ENCODE data around the gene GRAPL.
"Not testable (repeated sequence)": the region's sequence is repeated elsewhere in the genome, so short reads cannot be mapped to it uniquely, and the experiment has no call there.

Gene GRAPL

DNA sequence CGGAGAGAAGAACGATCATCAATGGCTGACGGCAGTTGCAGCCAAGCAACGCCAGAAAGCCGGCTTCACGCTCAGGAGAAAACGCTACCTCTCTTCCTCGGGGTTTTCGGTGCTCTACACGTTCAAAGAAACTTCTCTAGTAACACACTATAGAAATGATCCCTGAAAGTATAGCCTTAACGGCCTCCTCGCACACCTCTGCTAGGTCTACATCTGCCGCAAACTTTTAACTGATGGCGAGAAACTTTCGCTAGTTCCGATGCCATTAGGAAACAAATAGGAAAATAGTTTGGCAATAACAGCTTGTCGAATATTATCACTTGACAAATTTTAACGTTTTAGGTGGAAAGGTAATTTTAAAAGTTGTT, 14.9 kb upstream of the GRAPL start:
- not testable (repeated sequence) for H3K27ac ChIP-seq (ENCODE audit: low read length); H3K27me3 ChIP-seq (ENCODE audit: low read depth, low read length); H3K4me3 ChIP-seq (ENCODE audit: low read depth in 1 of 2, low read length in 2 of 2); H3K9me3 ChIP-seq (ENCODE audit: control insufficient read depth in 1 of 2, low read length in 2 of 2); H3K36me3 ChIP-seq (ENCODE audit: control insufficient read depth in 1 of 2, insufficient read depth in 2 of 2, low read length in 2 of 2); H3K4me1 ChIP-seq (ENCODE audit: control insufficient read depth in 1 of 2, insufficient read depth in 2 of 2, low read length in 2 of 2)

GRCh38 chr17:19118695-19119094, 8.7 kb upstream of the GRAPL start:
- not testable (repeated sequence) for H3K36me3 ChIP-seq (ENCODE audit: control insufficient read depth in 1 of 2, insufficient read depth in 2 of 2, low read length in 2 of 2); H3K9me3 ChIP-seq (ENCODE audit: control insufficient read depth in 1 of 2, low read length in 2 of 2); H3K27me3 ChIP-seq (ENCODE audit: low read depth, low read length); H3K27ac ChIP-seq (ENCODE audit: low read length); H3K4me1 ChIP-seq (ENCODE audit: control insufficient read depth in 1 of 2, insufficient read depth in 2 of 2, low read length in 2 of 2); H3K4me3 ChIP-seq (ENCODE audit: low read depth in 1 of 2, low read length in 2 of 2)

DNA sequence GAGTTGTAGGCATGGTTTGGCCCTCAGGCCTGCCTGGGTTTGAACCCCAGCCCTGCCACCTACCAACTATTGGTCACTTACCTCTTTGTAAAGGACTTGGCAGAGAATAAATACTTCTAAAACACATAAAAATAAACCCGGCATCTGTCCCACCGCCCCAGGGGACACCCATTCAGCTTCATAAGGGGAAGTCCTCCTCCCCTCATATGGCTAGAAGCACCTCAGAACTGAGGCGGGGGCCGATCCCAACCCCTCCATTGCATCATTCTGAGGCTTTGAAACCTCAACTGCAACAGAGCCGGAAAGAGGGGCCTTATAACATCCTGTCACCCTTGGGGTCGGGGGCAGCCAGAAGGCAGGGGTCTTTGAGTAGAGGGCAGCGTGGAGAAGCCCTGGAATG, 2.1 kb upstream of the GRAPL start:
- not testable (repeated sequence) for H3K4me3 ChIP-seq (ENCODE audit: low read depth in 1 of 2, low read length in 2 of 2); H3K4me1 ChIP-seq (ENCODE audit: control insufficient read depth in 1 of 2, insufficient read depth in 2 of 2, low read length in 2 of 2); H3K36me3 ChIP-seq (ENCODE audit: control insufficient read depth in 1 of 2, insufficient read depth in 2 of 2, low read length in 2 of 2); H3K27ac ChIP-seq (ENCODE audit: low read length); H3K9me3 ChIP-seq (ENCODE audit: control insufficient read depth in 1 of 2, low read length in 2 of 2); H3K27me3 ChIP-seq (ENCODE audit: low read depth, low read length)

- H3K27ac ChIP-seq (ENCODE audit: low read length); H3K36me3 ChIP-seq (ENCODE audit: control insufficient read depth in 1 of 2, insufficient read depth in 2 of 2, low read length in 2 of 2); H3K27me3 ChIP-seq (ENCODE audit: low read depth, low read length); H3K4me3 ChIP-seq (ENCODE audit: low read depth in 1 of 2, low read length in 2 of 2); H3K9me3 ChIP-seq (ENCODE audit: control insufficient read depth in 1 of 2, low read length in 2 of 2); H3K4me1 ChIP-seq (ENCODE audit: control insufficient read depth in 1 of 2, insufficient read depth in 2 of 2, low read length in 2 of 2): not testable (repeated sequence)
Observed at GRCh38 chr17:19129500-19129899, 2.1 kb downstream of the GRAPL start.

DNA sequence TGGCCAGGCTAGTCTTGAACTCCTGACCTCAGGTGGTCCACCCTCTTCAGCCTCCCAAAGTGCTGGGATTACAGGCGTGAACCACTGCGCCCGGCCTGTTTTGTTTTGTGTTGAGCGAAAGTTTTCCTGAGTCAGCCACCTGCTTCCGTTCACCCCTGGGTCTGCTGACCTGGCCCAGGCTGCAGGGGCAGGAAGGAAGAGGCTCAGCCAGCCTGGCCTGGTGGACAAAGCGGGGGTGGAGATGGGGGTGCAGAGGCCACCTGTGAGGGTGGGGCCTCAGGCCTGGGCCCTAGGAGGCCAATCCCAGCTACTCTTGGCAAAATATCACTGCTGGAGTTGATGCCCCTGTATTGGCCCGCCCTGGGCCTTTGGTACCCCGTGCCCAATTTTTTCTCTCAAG, 3.7 kb downstream of the GRAPL start:
- not testable (repeated sequence) for H3K27ac ChIP-seq (ENCODE audit: low read length); H3K4me3 ChIP-seq (ENCODE audit: low read depth in 1 of 2, low read length in 2 of 2); H3K36me3 ChIP-seq (ENCODE audit: control insufficient read depth in 1 of 2, insufficient read depth in 2 of 2, low read length in 2 of 2); H3K9me3 ChIP-seq (ENCODE audit: control insufficient read depth in 1 of 2, low read length in 2 of 2); H3K27me3 ChIP-seq (ENCODE audit: low read depth, low read length); H3K4me1 ChIP-seq (ENCODE audit: control insufficient read depth in 1 of 2, insufficient read depth in 2 of 2, low read length in 2 of 2)

DNA sequence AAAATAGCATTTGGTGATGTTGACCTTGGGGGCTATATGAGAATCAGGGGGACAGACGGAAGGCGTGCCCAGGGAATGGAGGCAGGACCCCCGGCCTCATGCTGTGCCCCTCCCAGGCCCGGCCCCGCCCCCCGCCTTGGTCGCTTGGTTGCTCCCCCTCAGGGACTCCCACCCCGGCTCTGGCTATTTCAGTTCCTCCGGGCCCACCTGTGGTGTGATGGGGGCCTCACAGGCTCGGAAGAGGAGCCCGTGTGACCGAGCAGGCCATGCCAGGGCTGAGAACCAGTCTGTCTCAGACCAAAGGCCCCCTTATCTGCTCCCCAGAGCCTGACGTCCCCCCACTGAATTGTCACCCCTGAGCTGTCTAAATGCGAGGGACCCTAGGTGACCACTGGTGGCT, 4.4 kb downstream of the GRAPL start:
- not testable (repeated sequence) for H3K9me3 ChIP-seq (ENCODE audit: control insufficient read depth in 1 of 2, low read length in 2 of 2); H3K27me3 ChIP-seq (ENCODE audit: low read depth, low read length); H3K4me1 ChIP-seq (ENCODE audit: control insufficient read depth in 1 of 2, insufficient read depth in 2 of 2, low read length in 2 of 2)

DNA sequence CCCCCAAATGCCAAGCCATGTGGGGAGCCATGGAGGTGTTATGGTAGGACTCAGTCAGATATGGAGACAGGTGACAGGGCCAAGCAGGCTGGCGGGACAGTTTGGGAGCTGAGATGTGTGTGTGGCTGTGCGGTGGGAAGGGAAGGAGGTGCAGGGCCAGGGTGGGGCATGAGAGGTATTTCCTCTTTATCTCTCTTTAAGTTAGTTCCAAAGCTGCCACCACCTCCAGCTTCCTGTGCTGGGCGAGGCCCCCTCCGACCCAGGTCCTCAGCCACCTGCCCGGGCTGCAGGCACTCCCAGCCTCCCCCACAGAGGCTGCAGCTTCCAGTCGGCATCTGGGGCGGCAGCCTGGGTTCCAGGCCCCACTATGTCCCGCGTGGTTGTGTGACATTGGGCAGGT, 6.4 kb downstream of the GRAPL start:
- not testable (repeated sequence) for H3K9me3 ChIP-seq (ENCODE audit: control insufficient read depth in 1 of 2, low read length in 2 of 2); H3K36me3 ChIP-seq (ENCODE audit: control insufficient read depth in 1 of 2, insufficient read depth in 2 of 2, low read length in 2 of 2); H3K27ac ChIP-seq (ENCODE audit: low read length); H3K4me3 ChIP-seq (ENCODE audit: low read depth in 1 of 2, low read length in 2 of 2); H3K27me3 ChIP-seq (ENCODE audit: low read depth, low read length); H3K4me1 ChIP-seq (ENCODE audit: control insufficient read depth in 1 of 2, insufficient read depth in 2 of 2, low read length in 2 of 2)

More for the DNA sequence above, 4.4 kb downstream of the GRAPL start:
- H3K27ac ChIP-seq (ENCODE audit: low read length); H3K36me3 ChIP-seq (ENCODE audit: control insufficient read depth in 1 of 2, insufficient read depth in 2 of 2, low read length in 2 of 2); H3K4me3 ChIP-seq (ENCODE audit: low read depth in 1 of 2, low read length in 2 of 2): not testable (repeated sequence)

DNA sequence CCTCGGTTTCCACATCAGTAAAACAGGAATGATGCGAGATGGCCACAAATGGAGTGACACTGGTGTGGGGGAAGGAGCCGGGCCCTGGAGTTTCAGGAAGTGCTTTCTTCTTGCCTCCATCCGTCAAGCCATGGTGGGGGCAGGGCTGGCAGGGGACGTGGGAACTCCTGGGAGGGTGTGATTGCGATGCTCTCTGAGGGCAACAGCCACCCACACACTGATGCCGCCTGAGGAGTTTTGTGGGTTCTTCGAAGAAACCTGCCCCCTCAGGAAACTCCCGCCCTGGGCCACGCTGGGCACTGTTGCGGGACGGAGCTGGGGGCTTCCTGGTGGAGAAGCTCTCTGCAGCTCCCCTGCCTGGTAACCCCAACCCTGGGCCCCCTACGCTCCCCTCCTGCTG, 8.0 kb downstream of the GRAPL start:
- not testable (repeated sequence) for H3K4me1 ChIP-seq (ENCODE audit: control insufficient read depth in 1 of 2, insufficient read depth in 2 of 2, low read length in 2 of 2); H3K36me3 ChIP-seq (ENCODE audit: control insufficient read depth in 1 of 2, insufficient read depth in 2 of 2, low read length in 2 of 2); H3K27me3 ChIP-seq (ENCODE audit: low read depth, low read length); H3K27ac ChIP-seq (ENCODE audit: low read length); H3K4me3 ChIP-seq (ENCODE audit: low read depth in 1 of 2, low read length in 2 of 2); H3K9me3 ChIP-seq (ENCODE audit: control insufficient read depth in 1 of 2, low read length in 2 of 2)

- H3K4me1 ChIP-seq (ENCODE audit: control insufficient read depth in 1 of 2, insufficient read depth in 2 of 2, low read length in 2 of 2); H3K4me3 ChIP-seq (ENCODE audit: low read depth in 1 of 2, low read length in 2 of 2); H3K27ac ChIP-seq (ENCODE audit: low read length); H3K9me3 ChIP-seq (ENCODE audit: control insufficient read depth in 1 of 2, low read length in 2 of 2); H3K36me3 ChIP-seq (ENCODE audit: control insufficient read depth in 1 of 2, insufficient read depth in 2 of 2, low read length in 2 of 2); H3K27me3 ChIP-seq (ENCODE audit: low read depth, low read length): not testable (repeated sequence)
Observed at GRCh38 chr17:19136138-19136537, 8.7 kb downstream of the GRAPL start.

- not testable (repeated sequence) for H3K9me3 ChIP-seq (ENCODE audit: control insufficient read depth in 1 of 2, low read length in 2 of 2); H3K27ac ChIP-seq (ENCODE audit: low read length); H3K4me3 ChIP-seq (ENCODE audit: low read depth in 1 of 2, low read length in 2 of 2); H3K36me3 ChIP-seq (ENCODE audit: control insufficient read depth in 1 of 2, insufficient read depth in 2 of 2, low read length in 2 of 2); H3K27me3 ChIP-seq (ENCODE audit: low read depth, low read length); H3K4me1 ChIP-seq (ENCODE audit: control insufficient read depth in 1 of 2, insufficient read depth in 2 of 2, low read length in 2 of 2)
Observed at GRCh38 chr17:19136605-19137004, 9.2 kb downstream of the GRAPL start.

DNA sequence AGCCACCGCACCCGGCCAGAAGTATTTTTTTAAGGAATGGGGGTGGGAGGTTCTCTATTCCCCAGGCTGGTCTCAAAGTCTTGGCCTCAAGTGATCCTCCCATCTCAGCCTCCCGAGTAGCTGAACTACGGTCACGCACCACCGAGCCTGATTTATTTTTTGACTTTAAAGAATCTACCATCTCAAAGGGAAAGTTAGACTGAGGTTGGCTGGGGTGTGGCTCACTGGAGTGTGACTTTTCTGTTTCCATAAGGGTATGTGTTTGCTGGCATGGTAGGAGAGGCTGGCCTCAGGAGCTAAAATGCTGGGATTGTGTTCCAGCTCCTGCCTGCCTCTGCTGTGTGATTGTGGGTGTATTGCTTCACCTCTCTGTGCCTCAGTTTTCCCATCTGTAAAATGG, 10.6 kb downstream of the GRAPL start:
- H3K9me3 ChIP-seq (ENCODE audit: control insufficient read depth in 1 of 2, low read length in 2 of 2); H3K36me3 ChIP-seq (ENCODE audit: control insufficient read depth in 1 of 2, insufficient read depth in 2 of 2, low read length in 2 of 2); H3K27me3 ChIP-seq (ENCODE audit: low read depth, low read length); H3K27ac ChIP-seq (ENCODE audit: low read length); H3K4me3 ChIP-seq (ENCODE audit: low read depth in 1 of 2, low read length in 2 of 2); H3K4me1 ChIP-seq (ENCODE audit: control insufficient read depth in 1 of 2, insufficient read depth in 2 of 2, low read length in 2 of 2): not testable (repeated sequence)

DNA sequence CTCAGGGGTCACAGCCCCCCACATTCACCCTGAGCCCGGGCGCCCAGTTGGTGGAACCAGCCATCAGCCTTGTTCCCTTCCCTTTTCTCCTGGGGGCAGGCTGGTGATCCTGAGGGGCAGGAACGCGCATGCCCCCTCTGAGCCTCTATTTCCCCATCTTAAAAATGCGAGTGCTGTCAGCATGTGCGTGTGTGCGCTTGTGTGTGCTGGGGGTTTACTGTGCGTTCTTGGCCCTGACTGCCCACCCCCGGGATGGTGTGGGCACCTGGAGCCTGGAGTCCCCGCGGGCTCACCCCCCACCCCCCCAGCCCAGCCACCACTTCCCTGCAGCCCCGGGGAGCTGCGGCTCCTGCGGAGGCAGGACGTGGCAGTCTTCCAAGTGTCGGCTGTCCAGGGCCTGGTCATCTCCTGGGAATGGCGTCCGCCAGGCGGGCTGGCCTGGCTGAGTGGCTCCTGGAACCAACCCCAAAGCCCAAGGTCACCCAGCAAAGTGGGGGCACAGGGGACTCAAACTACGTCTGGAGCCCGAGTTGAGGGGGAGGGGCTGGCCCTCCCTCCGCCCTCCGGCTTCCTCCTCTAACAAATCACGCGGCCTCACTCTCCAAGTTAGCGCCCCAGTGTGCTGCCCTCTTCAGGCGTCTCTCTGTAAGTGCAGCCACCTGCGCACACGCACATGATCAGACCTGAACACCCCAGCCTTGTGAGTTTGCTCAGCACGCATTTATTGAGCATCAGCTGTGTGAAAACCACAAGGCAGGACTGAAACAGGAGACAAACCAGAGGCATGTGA, 14.2 kb downstream of the GRAPL start:
- H3K36me3 ChIP-seq (ENCODE audit: control insufficient read depth in 1 of 2, insufficient read depth in 2 of 2, low read length in 2 of 2); H3K4me3 ChIP-seq (ENCODE audit: low read depth in 1 of 2, low read length in 2 of 2); H3K9me3 ChIP-seq (ENCODE audit: control insufficient read depth in 1 of 2, low read length in 2 of 2); H3K27ac ChIP-seq (ENCODE audit: low read length); H3K4me1 ChIP-seq (ENCODE audit: control insufficient read depth in 1 of 2, insufficient read depth in 2 of 2, low read length in 2 of 2); H3K27me3 ChIP-seq (ENCODE audit: low read depth, low read length): not testable (repeated sequence)
